ENCODE measurements around the gene NEURL3. TPM values are rescaled to one million over a fixed set of nuclear protein-coding genes. Genes with fewer than 3 reads are reported as not detected.
A peak's percentile ranks its signal among the peaks of the same experiment; 100 is the strongest.

The NEURL3 gene
- polyA plus RNA-seq, 1 donor: 0.81 TPM

DNA sequence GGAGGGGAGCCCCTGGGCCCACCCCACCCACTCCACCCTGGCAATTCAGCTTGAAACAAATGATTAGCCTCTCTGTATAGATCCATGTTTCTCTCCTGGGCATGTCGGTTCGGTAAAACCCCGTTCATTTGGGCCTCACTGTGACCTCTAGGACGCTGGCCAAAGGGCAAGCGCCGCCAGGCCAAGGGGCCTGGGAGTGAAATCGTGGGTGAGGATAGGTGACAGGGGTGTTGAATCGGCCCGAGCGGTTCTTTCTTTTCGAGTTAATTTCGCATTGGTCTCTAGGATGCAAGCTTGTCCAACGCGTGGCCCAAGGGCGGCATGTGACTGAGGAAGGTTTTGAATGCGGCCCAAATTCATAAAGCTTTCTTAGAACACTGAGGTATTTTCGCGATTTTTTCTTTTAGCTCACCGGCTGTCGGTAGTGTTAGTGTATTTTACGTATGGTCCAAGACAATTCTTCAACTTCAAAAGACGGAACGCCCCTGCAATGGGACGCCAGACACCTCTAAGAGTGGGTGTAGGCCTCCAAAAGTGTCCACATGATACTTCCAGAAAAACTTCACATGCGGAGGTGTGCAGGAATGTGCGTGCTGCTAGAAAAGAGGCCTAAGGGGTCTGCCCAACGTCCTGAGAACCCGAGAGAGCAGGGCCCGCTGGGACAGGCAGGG, 21.6 kb upstream of the NEURL3 start:
- no peak for DNase-seq
- H3K4me3 ChIP-seq (ENCODE audit: low read length): peak overlapping the region; percentile 41
- no peak overlapping the region for H3K27ac ChIP-seq (ENCODE audit: low read length)
- peaks cover 45% of the 10 kb centered on the region for H3K27me3 ChIP-seq (ENCODE audit: control insufficient read depth, insufficient read depth, low read length)
- no peaks in the 10 kb centered on the region for H3K36me3 ChIP-seq (ENCODE audit: control insufficient read depth, insufficient read depth, low read length)
- no peaks in the 10 kb centered on the region for H3K9me3 ChIP-seq (ENCODE audit: control insufficient read depth, low read depth, low read length)
- peaks cover 4% of the 10 kb centered on the region for H3K4me1 ChIP-seq (ENCODE audit: control insufficient read depth, insufficient read depth, low read length)
- 100% methylated on average over 2 of the region's 29 CpGs for WGBS (ENCODE audit: insufficient coverage, low lambda C conversion rate)

DNA sequence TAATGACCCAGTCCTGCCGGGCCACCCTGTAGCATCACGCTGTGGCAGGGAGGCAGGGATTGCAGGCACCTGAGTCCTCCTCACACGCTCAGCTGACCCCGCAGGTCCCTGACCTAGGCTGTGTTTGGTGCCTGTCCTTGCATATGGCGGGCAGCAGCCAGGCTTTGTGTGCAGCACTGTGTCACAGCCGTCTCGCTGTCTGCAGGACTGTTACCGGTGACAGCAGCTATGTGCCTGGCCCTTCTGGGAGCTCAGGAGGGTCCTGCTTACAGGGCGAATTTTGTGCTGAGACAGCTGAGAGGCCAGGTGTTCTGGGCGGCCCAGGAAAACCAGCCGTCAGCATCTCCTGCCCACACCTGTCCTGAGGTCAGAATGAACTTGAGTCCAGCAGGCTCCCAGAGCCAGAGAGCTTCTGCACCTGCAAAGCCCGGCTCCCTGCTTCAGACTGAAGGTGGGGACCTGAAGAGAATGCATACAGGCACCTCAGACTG, 21.0 kb upstream of the NEURL3 start:
- DNase-seq: no peak
- no peak overlapping the region for H3K4me3 ChIP-seq (ENCODE audit: low read length)

DNA sequence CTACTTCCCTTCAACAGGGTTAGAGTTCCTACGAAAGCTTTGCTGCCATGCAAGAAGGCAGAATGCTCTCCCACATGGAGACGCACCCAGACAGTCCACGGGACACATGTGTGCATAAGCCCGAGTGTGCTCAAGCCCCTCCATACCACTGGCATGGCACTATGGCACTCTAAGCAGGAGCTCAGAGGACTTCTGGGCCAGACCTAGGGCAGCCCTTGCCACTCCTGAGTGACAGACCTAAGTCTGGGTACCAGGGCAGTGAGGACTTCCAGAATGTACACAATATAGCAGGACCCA, 20.0 kb upstream of the NEURL3 start:
- DNase-seq: no peak
- WGBS (ENCODE audit: insufficient coverage, low lambda C conversion rate): no CpG with 5 or more reads among the region's 4 CpGs

More for the DNA sequence above, 21.0 kb upstream of the NEURL3 start:
- no peaks in the 10 kb centered on the region for H3K9me3 ChIP-seq (ENCODE audit: control insufficient read depth, low read depth, low read length)
- no peaks in the 10 kb centered on the region for H3K36me3 ChIP-seq (ENCODE audit: control insufficient read depth, insufficient read depth, low read length)
- no CpG with 5 or more reads among the region's 12 CpGs for WGBS (ENCODE audit: insufficient coverage, low lambda C conversion rate)
- peaks cover 45% of the 10 kb centered on the region for H3K27me3 ChIP-seq (ENCODE audit: control insufficient read depth, insufficient read depth, low read length)
- no peaks in the 10 kb centered on the region for H3K4me1 ChIP-seq (ENCODE audit: control insufficient read depth, insufficient read depth, low read length)
- H3K27ac ChIP-seq (ENCODE audit: low read length): no peak overlapping the region

GRCh38 chr2:96524482-96525210, 19.5 kb upstream of the NEURL3 start:
- WGBS (ENCODE audit: insufficient coverage, low lambda C conversion rate): no CpG with 5 or more reads among the region's 15 CpGs
- H3K36me3 ChIP-seq (ENCODE audit: control insufficient read depth, insufficient read depth, low read length): no peaks in the 10 kb centered on the region
- no peaks in the 10 kb centered on the region for H3K9me3 ChIP-seq (ENCODE audit: control insufficient read depth, low read depth, low read length)
- H3K27me3 ChIP-seq (ENCODE audit: control insufficient read depth, insufficient read depth, low read length): peaks cover 42% of the 10 kb centered on the region
- H3K4me1 ChIP-seq (ENCODE audit: control insufficient read depth, insufficient read depth, low read length): no peaks in the 10 kb centered on the region
- no peak overlapping the region for H3K4me3 ChIP-seq (ENCODE audit: low read length)
- no peak for DNase-seq
- H3K27ac ChIP-seq (ENCODE audit: low read length): no peak overlapping the region

More for the DNA sequence above, 20.0 kb upstream of the NEURL3 start:
- Histone ChIP-seq H3K27me3 (ENCODE audit: control insufficient read depth, insufficient read depth, low read length) (peaks cover 44% of the 10 kb centered on the region), H3K27ac (ENCODE audit: low read length) (no peak overlapping the region), H3K4me1 (ENCODE audit: control insufficient read depth, insufficient read depth, low read length) (no peaks in the 10 kb centered on the region), H3K4me3 (ENCODE audit: low read length) (no peak overlapping the region), H3K9me3 (ENCODE audit: control insufficient read depth, low read depth, low read length) (no peaks in the 10 kb centered on the region), H3K36me3 (ENCODE audit: control insufficient read depth, insufficient read depth, low read length) (no peaks in the 10 kb centered on the region)

- H3K27me3 ChIP-seq (ENCODE audit: control insufficient read depth, insufficient read depth, low read length): peaks cover 36% of the 10 kb centered on the region
- H3K27ac ChIP-seq (ENCODE audit: low read length): no peak overlapping the region
- WGBS (ENCODE audit: insufficient coverage, low lambda C conversion rate): no CpG with 5 or more reads among the region's 11 CpGs
- H3K4me1 ChIP-seq (ENCODE audit: control insufficient read depth, insufficient read depth, low read length): no peaks in the 10 kb centered on the region
- DNase-seq: no peak
- no peaks in the 10 kb centered on the region for H3K9me3 ChIP-seq (ENCODE audit: control insufficient read depth, low read depth, low read length)
- no peak overlapping the region for H3K4me3 ChIP-seq (ENCODE audit: low read length)
- H3K36me3 ChIP-seq (ENCODE audit: control insufficient read depth, insufficient read depth, low read length): no peaks in the 10 kb centered on the region
These were observed 18.7 kb upstream of the NEURL3 start for GRCh38 chr2:96523659-96524481.

GRCh38 chr2:96522304-96523203, 17.4 kb upstream of the NEURL3 start:
- no peak for DNase-seq
- no CpG with 5 or more reads among the region's 9 CpGs for WGBS (ENCODE audit: insufficient coverage, low lambda C conversion rate)

DNA sequence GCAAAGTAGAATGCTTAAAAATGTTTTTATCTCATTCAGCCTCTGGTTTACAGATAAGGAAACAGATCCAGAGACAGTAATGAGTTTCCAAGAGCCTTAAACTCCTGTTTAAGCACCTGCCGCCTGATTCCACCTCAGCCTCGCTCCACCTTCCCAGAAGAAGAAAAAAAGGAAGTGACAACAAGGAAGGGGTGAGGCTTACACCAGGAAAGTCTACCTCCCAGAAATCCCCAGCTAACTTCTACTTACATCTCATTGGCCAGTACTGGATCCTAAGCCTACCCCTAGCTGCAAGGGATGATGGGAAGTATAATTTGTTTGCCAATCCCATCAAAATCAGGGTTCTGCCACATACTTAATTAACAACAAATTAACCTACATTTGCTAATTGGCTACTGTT, 16.1 kb upstream of the NEURL3 start:
- Histone ChIP-seq H3K4me1 (ENCODE audit: control insufficient read depth, insufficient read depth, low read length) (no peaks in the 10 kb centered on the region), H3K4me3 (ENCODE audit: low read length) (no peak overlapping the region), H3K36me3 (ENCODE audit: control insufficient read depth, insufficient read depth, low read length) (no peaks in the 10 kb centered on the region), H3K27ac (ENCODE audit: low read length) (no peak overlapping the region), H3K27me3 (ENCODE audit: control insufficient read depth, insufficient read depth, low read length) (peaks cover 13% of the 10 kb centered on the region), H3K9me3 (ENCODE audit: control insufficient read depth, low read depth, low read length) (no peaks in the 10 kb centered on the region)
- DNase-seq: no peak
- no CpG with 5 or more reads among the region's 2 CpGs for WGBS (ENCODE audit: insufficient coverage, low lambda C conversion rate)

More at GRCh38 chr2:96522304-96523203, 17.4 kb upstream of the NEURL3 start:
- H3K9me3 ChIP-seq (ENCODE audit: control insufficient read depth, low read depth, low read length): no peaks in the 10 kb centered on the region
- H3K27me3 ChIP-seq (ENCODE audit: control insufficient read depth, insufficient read depth, low read length): peaks cover 22% of the 10 kb centered on the region
- H3K4me3 ChIP-seq (ENCODE audit: low read length): no peak overlapping the region
- H3K36me3 ChIP-seq (ENCODE audit: control insufficient read depth, insufficient read depth, low read length): no peaks in the 10 kb centered on the region
- H3K27ac ChIP-seq (ENCODE audit: low read length): no peak overlapping the region
- no peaks in the 10 kb centered on the region for H3K4me1 ChIP-seq (ENCODE audit: control insufficient read depth, insufficient read depth, low read length)

- DNase-seq: no peak
- H3K27ac ChIP-seq (ENCODE audit: low read length): no peak overlapping the region
- no CpG with 5 or more reads among the region's 3 CpGs for WGBS (ENCODE audit: insufficient coverage, low lambda C conversion rate)
- peaks cover 10% of the 10 kb centered on the region for H3K27me3 ChIP-seq (ENCODE audit: control insufficient read depth, insufficient read depth, low read length)
- no peaks in the 10 kb centered on the region for H3K36me3 ChIP-seq (ENCODE audit: control insufficient read depth, insufficient read depth, low read length)
- no peak overlapping the region for H3K4me3 ChIP-seq (ENCODE audit: low read length)
- no peaks in the 10 kb centered on the region for H3K4me1 ChIP-seq (ENCODE audit: control insufficient read depth, insufficient read depth, low read length)
- no peaks in the 10 kb centered on the region for H3K9me3 ChIP-seq (ENCODE audit: control insufficient read depth, low read depth, low read length)
These were observed 15.5 kb upstream of the NEURL3 start for GRCh38 chr2:96520697-96521096.

DNA sequence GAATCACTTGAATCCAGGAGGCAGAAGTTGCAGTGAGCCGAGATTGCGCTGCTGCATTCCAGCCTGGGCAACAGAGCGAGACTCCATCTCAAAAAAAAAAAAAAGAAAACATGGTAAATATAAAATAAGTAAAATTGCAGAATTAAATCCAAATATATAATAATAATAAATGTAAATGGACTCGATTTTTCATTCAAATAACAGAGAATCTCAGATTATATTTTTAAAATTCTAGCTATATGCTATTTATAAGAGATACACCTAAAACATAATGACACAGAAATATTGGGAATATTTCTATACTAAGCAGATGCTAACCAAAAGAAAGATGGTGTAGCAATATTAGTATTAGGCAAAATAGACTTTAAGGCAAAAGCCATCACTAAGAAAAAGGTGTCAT, 15.1 kb upstream of the NEURL3 start:
- Histone ChIP-seq H3K27ac (ENCODE audit: low read length) (no peak overlapping the region), H3K36me3 (ENCODE audit: control insufficient read depth, insufficient read depth, low read length) (no peaks in the 10 kb centered on the region)
- 67% methylated on average over 1 of the region's 4 CpGs for whole genome bisulfite sequencing (ENCODE audit: insufficient coverage, low lambda C conversion rate)

More for the DNA sequence above, 15.1 kb upstream of the NEURL3 start:
- Histone ChIP-seq H3K4me1 (ENCODE audit: control insufficient read depth, insufficient read depth, low read length) (no peaks in the 10 kb centered on the region), H3K4me3 (ENCODE audit: low read length) (no peak overlapping the region), H3K9me3 (ENCODE audit: control insufficient read depth, low read depth, low read length) (no peaks in the 10 kb centered on the region), H3K27me3 (ENCODE audit: control insufficient read depth, insufficient read depth, low read length) (peaks cover 8% of the 10 kb centered on the region)
- no peak for DNase-seq
